Measurements from ENCODE around the gene ARHGEF7. TPM values are rescaled to one million over a fixed set of nuclear protein-coding genes. Genes with fewer than 3 reads are reported as not detected.

ARHGEF7 gene
- total RNA-seq, 1 donor from 2014 or later, result 63.7 TPM

GRCh38 chr13:111211789-111212516, 96.8 kb downstream of the ARHGEF7 start:
- Histone ChIP-seq H3K4me3 (no peak overlapping the region), H3K9me3 (no peaks in the 10 kb centered on the region), H3K27ac (peak overlapping the region; percentile 39), H3K27me3 (ENCODE audit: low read depth) (no peaks in the 10 kb centered on the region), H3K4me1 (peaks cover 55% of the 10 kb centered on the region), H3K36me3 (peaks cover 4% of the 10 kb centered on the region)
- no peak for TF ChIP-seq CTCF (IDR thresholded peaks at IDR 0.05)
- DNase-seq, result no peak
- peak in 1 of 2 donors; percentile 2 for ATAC-seq
- intact Hi-C loops (cut with DNase I), result no loop called here

DNA sequence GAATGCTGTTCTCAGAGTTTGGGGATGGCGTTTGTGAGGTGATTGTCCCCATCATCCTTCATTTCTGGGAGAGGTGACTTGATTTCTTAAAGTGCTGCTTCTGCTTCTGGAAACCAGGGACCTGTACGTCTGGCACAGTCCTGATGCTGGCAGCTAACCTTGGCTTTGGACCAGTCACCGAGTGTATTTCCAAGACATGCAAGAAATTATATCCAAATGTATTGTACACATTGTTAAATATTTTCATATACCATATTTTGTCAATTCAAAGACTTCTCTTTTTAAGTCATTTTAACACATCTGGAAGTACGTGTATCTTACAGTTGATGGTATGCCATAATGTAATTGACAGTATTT, 97.4 kb downstream of the ARHGEF7 start:
- ATAC-seq, result no peak
- TF ChIP-seq CTCF (IDR thresholded peaks at IDR 0.05), result no peak
- no peaks in the 10 kb centered on the region for H3K9me3 ChIP-seq
- no peak overlapping the region for H3K27ac ChIP-seq
- H3K4me3 ChIP-seq, result no peak overlapping the region
- intact Hi-C loops (cut with DNase I), result no loop called here
- DNase-seq, result no peak
- H3K27me3 ChIP-seq (ENCODE audit: low read depth), result no peaks in the 10 kb centered on the region
- H3K4me1 ChIP-seq, result peaks cover 59% of the 10 kb centered on the region
- H3K36me3 ChIP-seq, result no peaks in the 10 kb centered on the region

DNA sequence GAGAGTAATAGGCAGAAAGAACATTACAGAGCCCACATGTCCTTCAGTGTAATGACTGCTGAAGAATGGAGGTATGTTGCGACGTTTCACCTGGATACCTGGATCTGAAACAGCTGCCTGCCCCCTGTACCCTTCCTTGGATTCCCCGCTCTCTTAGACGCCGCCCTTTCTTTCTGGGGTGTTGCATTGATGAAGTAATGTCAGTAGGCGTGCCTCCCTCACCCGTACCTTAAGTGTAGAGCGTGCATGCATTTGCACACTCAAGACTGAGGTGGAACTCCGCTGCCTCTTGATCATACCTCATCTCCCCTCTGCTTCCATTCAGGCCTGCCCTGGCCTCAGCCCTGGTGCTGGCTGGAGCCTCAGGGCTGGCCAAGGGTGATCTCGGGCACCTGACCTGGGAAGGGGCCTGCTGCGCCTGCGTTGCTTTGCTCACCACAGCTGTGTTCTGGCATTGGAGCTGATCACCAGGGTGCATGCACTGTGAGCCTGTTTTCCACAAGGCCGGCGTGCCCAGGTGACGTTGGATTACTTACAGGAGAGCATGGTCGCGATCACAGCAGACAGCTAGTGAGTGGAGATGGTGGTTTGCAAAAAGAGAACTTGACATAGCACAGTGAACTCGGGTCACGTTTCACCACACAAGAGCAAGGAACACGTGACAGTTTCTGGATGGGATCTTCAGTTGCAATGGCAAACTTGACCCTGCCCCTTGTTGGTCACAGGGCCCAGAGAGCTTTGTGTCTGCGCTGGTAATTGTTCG, 99.0 kb downstream of the ARHGEF7 start:
- H3K27me3 ChIP-seq (ENCODE audit: low read depth), result no peaks in the 10 kb centered on the region
- no peaks in the 10 kb centered on the region for H3K9me3 ChIP-seq
- ATAC-seq, result peak; percentile 41 to 52
- peaks cover 73% of the 10 kb centered on the region for H3K4me1 ChIP-seq
- H3K4me3 ChIP-seq, result no peak overlapping the region
- H3K36me3 ChIP-seq, result peaks cover 5% of the 10 kb centered on the region
- TF ChIP-seq CTCF (IDR thresholded peaks at IDR 0.05), result no peak
- no peak overlapping the region for H3K27ac ChIP-seq
- DNase-seq, result peak; percentile 55
- intact Hi-C loops (cut with DNase I), result no loop called here

DNA sequence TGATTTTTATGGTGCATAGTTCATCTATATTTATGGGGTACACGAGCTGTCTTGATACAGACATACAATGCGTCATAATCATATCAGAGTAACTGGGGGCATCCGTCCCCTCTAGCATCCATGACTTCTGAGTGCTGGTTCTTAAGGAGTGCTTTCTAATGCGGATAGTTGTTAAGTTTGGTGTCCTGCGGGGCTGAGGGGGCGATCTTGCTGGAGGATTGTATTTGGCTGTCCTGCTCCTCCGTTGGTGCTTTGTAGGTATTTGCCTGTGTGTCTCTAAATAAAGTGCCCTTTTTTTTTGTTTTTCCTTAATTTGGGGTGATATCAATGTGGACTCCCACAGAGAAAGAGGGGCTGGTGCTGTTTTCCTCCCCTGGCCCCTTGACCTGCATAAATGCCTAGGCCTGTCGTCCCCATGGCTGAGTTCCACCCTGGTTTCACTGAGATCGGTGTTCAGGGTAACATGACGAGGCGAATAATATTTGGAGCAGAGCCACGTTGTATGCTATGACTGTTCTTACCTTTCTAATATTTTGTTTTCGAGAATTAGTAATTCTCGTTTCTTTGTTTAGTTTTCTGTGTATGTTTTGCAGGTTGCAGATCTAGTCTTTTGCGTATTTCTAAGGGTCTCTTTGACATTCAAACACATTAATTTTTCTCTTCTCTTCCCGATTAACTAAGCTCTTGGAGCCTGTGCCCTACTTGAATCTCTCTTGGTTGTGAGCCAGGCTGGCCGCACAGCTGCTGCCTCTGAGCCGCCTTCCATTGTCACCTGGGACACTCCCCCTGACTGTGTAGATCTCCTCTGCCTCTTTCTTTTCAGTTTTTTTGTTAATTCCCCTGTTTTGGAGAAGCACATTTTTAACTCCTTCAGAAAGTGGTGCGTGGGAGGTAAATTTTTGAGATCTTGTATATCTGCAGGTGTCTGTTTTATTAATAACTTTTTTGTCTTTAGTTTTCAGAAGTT, 100.3 kb downstream of the ARHGEF7 start:
- Histone ChIP-seq H3K4me1 (peaks cover 72% of the 10 kb centered on the region), H3K36me3 (peaks cover 7% of the 10 kb centered on the region), H3K27ac (no peak overlapping the region), H3K9me3 (no peaks in the 10 kb centered on the region), H3K4me3 (no peak overlapping the region), H3K27me3 (ENCODE audit: low read depth) (no peaks in the 10 kb centered on the region)
- no peak for TF ChIP-seq CTCF (IDR thresholded peaks at IDR 0.05)
- DNase-seq (no peak), ATAC-seq (no peak)
- intact Hi-C loops (cut with DNase I), result no loop called here

All from lower lobe of right lung (tissue), 2 donors.